Parathyroid adenoma (tissue), 2 donors: ENCODE measurements around the gene GSK3A.

Source experiments
- H2AFZ ChIP-seq: fragments of 300-600 bp; sonication (generic); one replicate; pipeline ENCODE4 v1.7.0; 2017; ENCODE audit warnings: antibody characterized with exemption, mild to moderate bottlenecking
- H3K27ac ChIP-seq: fragments of 300-600 bp; sonication (generic); one replicate; pipeline ENCODE4 v1.7.0; 2017
- H3K27me3 ChIP-seq: fragments of 300-600 bp; sonication (generic); one replicate; pipeline ENCODE4 v1.7.0; 2017; ENCODE audit warnings: low read length; ENCODE audit not compliant: control insufficient read depth, insufficient read depth
- H3K36me3 ChIP-seq: fragments of 300-600 bp; sonication (generic); one replicate; pipeline ENCODE4 v1.7.0; 2017; ENCODE audit warnings: low read length; ENCODE audit not compliant: control insufficient read depth, insufficient read depth
- H3K4me1 ChIP-seq: fragments of 300-600 bp; sonication (generic); one replicate; pipeline ENCODE4 v1.7.0; 2017; ENCODE audit warnings: control low read depth
- H3K4me2 ChIP-seq: fragments of 300-600 bp; sonication (generic); one replicate; pipeline ENCODE4 v1.7.0; 2017; ENCODE audit warnings: low read length
- H3K4me3 ChIP-seq: fragments of 300-600 bp; sonication (generic); one replicate; pipeline ENCODE4 v1.7.0; 2017; ENCODE audit warnings: low read depth, low read length
- H3K79me2 ChIP-seq: fragments of 300-600 bp; sonication (generic); one replicate; pipeline ENCODE4 v1.7.0; 2017; ENCODE audit warnings: control low read depth
- H3K9ac ChIP-seq: fragments of 300-600 bp; sonication (generic); one replicate; pipeline ENCODE4 v1.7.0; 2017; ENCODE audit warnings: mild to moderate bottlenecking
- H3K9me3 ChIP-seq: fragments of 300-600 bp; sonication (generic); one replicate; pipeline ENCODE4 v1.7.0; 2017; ENCODE audit warnings: low read length; ENCODE audit not compliant: control insufficient read depth
- TF ChIP-seq, protein P1 (sequence below): fragments of 300-600 bp; sonication (generic); IDR thresholded peaks from one replicate; pipeline ENCODE4 v1.7.0; 2017; ENCODE audit warnings: antibody characterized with exemption, mild to moderate bottlenecking
- donor health status: primary hyperparathyroidism.

GSK3A gene

DNA sequence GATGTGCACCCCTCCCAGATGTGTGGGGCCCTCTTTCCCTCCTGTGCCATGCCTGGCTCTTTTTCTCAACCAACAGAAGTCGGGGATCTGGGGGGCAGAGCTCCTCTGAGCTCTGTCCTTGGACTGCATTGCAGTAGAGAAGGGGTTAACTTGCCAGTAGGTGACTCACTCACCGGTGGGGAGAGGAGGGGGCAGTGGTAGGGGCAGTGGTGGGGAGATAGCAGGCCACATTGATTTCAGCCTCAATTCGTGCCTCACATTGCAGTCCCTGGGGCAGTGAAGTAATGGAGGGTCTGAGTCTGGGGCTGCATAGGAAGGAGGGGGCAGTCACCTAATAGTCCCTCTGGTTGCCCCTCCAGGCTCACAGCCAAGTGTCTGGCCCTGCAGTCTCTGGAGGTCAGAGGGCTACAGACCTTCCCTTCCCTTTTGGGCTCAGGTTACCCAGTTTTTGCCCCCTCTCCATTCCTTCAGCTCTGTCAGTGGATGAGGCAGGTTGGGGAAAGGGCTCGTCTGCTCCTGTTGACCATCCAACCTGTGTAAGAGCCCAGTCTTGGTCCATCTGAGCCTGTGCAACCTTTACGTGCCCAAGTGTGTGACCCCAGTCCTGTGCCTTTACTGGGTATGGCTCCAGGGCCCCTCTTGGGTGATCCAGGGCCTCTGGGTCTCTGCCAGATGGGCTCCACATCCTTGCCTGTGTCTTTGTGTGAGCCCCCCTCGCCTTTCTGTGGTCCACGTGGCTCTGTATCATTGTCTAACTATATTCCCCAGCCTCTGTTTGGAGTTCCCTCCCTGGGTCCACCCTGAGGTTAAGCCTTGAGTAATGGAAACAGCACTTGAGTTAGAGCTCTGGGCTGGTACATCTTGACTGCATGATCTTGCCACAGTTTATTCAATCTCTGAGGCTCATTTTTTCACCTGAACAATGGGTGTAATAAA, 39.7 kb upstream of the GSK3A start:
- Histone ChIP-seq H3K27me3 (no peaks in the 10 kb centered on the region), H3K27ac (peak overlapping the region; percentile 51), H3K9ac (no peak overlapping the region), H3K4me3 (no peak overlapping the region), H3K79me2 (peaks cover 9% of the 10 kb centered on the region), H3K4me1 (peaks cover 57% of the 10 kb centered on the region), H3K9me3 (no peaks in the 10 kb centered on the region), H3K4me2 (no peak overlapping the region), H2AFZ (no peak overlapping the region), H3K36me3 (no peaks in the 10 kb centered on the region)
- TF ChIP-seq, protein P1, sequence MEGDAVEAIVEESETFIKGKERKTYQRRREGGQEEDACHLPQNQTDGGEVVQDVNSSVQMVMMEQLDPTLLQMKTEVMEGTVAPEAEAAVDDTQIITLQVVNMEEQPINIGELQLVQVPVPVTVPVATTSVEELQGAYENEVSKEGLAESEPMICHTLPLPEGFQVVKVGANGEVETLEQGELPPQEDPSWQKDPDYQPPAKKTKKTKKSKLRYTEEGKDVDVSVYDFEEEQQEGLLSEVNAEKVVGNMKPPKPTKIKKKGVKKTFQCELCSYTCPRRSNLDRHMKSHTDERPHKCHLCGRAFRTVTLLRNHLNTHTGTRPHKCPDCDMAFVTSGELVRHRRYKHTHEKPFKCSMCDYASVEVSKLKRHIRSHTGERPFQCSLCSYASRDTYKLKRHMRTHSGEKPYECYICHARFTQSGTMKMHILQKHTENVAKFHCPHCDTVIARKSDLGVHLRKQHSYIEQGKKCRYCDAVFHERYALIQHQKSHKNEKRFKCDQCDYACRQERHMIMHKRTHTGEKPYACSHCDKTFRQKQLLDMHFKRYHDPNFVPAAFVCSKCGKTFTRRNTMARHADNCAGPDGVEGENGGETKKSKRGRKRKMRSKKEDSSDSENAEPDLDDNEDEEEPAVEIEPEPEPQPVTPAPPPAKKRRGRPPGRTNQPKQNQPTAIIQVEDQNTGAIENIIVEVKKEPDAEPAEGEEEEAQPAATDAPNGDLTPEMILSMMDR = no peak

DNA sequence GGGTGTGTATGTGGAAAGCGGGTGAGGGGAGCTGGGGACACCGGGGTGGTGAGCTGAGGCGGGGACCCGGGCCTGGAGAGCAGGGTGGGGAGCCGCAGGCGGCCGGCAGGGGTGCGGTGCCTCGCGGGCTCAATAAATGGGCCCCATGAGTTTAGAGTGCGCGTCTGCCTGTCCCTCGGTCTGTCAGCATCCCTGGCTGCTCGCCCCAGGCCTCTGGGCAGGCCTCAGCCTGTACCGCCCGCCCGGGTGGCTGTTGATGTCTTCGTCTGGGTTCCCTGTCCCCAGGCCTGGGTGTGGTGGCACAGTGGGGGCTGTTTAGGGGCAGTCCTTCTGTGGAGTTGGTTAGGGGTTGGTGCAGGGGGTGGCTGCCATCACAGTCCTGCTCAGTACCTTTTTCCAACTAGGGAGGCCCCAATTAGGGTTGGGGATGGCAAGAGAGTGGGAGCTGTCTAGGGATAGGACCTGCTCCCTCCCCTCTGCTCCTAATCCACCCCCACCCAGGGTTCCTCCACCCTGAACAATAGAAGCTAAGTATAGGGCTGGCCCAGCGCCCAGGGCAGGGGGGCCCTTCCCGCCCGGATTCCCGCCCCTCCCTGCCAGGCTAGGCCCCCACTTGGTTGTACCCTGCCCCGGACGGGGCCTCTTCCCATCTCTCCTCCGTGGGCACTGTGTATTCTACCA, 38.9 kb upstream of the GSK3A start:
- H3K36me3 ChIP-seq = no peaks in the 10 kb centered on the region
- peak overlapping the region; percentile 57 for H3K4me2 ChIP-seq
- TF ChIP-seq, protein P1 = no peak
- peak overlapping the region; percentile 51 for H3K27ac ChIP-seq
- peaks cover 53% of the 10 kb centered on the region for H3K4me1 ChIP-seq
- peak overlapping the region; percentile 27 for H3K4me3 ChIP-seq
- no peaks in the 10 kb centered on the region for H3K27me3 ChIP-seq
- no peaks in the 10 kb centered on the region for H3K9me3 ChIP-seq
- H3K79me2 ChIP-seq = peaks cover 9% of the 10 kb centered on the region
- H2AFZ ChIP-seq = no peak overlapping the region
- H3K9ac ChIP-seq = no peak overlapping the region

DNA sequence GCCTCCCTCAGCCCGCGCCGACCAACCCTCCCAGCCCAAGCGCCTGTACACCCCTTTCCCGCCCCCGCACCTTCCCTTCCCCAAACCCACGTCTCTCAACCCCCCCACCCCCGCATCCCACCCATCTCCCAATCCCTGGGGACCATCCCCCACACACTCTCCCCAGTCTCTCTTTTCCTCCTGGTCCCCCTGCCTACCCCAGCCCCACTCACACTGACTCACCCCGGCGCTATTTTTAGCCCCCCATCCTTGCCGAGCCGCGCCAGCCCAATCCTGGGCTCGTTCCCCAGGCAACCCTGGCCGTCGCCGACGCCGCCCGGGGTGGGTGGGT, 38.4 kb upstream of the GSK3A start:
- H3K27ac ChIP-seq = peak overlapping the region; percentile 67
- no peak overlapping the region for H3K9ac ChIP-seq
- H3K9me3 ChIP-seq = no peaks in the 10 kb centered on the region
- peak overlapping the region; percentile 83 for H3K4me3 ChIP-seq
- H3K36me3 ChIP-seq = no peaks in the 10 kb centered on the region
- TF ChIP-seq, protein P1 = no peak
- H3K4me2 ChIP-seq = peak overlapping the region; percentile 99
- peaks cover 14% of the 10 kb centered on the region for H3K79me2 ChIP-seq
- H3K27me3 ChIP-seq = no peaks in the 10 kb centered on the region
- H2AFZ ChIP-seq = no peak overlapping the region
- H3K4me1 ChIP-seq = peaks cover 48% of the 10 kb centered on the region

DNA sequence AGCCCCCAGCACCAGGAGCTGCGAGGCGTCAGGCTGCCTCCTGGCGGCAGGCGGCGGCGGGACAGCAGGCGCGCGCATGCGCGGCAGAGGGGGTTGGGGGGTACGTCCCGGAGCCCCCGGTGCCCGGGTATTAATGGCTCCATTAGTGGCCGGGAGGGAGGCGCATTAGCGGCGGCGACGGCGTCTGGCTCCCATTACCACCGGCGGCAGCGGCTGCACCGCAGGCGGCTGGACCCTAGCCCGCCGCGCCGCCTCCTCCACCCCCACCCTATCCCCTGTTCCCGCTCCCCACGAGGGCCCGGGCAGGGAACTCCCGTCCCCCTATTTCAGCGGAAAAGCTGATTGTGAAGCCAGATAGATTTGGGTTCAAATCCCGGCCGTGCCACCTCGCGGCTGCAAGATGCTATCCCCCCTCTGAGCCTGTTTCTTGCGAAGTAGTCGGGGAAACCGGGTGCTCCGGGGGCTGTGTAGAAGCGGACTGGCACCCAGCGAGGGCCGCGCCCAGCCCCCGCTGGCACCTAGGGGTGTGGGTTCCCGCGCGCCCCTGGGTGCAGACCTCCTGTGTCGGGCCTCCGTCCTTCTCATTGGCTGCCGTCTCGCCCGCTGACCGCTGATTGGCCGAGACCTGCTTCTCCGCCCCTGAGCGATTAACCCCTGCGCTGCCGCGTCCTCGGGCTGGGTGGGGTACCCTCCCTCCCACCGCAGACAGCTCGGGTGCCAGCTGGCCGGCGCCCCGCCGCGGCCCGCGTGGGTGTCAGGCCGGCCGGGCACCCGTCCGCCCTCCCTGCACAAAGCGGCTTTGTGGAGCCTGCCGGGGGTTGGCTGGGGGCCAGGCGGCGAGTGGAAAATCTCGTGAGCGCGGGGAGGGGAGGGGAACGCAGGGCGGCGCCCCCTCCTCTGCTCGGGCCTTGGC, 37.8 kb upstream of the GSK3A start:
- peaks cover 17% of the 10 kb centered on the region for H3K79me2 ChIP-seq
- H3K27ac ChIP-seq = peak overlapping the region; percentile 67
- peak overlapping the region; percentile 99 for H3K4me2 ChIP-seq
- no peaks in the 10 kb centered on the region for H3K9me3 ChIP-seq
- H3K9ac ChIP-seq = no peak overlapping the region
- H3K4me1 ChIP-seq = peaks cover 44% of the 10 kb centered on the region
- peak overlapping the region; percentile 83 for H3K4me3 ChIP-seq
- peak overlapping the region; percentile 36 for H2AFZ ChIP-seq
- no peaks in the 10 kb centered on the region for H3K36me3 ChIP-seq
- TF ChIP-seq, protein P1 = peak; percentile 86
- H3K27me3 ChIP-seq = no peaks in the 10 kb centered on the region
